GM19023 (cell line): ENCODE measurements around the gene SCRN3.
"Not testable (repeated sequence)": the region's sequence is repeated elsewhere in the genome, so short reads cannot be mapped to it uniquely, and the experiment has no call there.

ENCODE experiments used
- ATAC-seq: cut with Tn5 transposase; IDR thresholded peaks from one replicate; pipeline ENCODE4 v1.9.1; 2021; ENCODE audit warnings: mild to moderate bottlenecking, moderate library complexity; ENCODE audit not compliant: unreplicated experiment

SCRN3 gene

DNA sequence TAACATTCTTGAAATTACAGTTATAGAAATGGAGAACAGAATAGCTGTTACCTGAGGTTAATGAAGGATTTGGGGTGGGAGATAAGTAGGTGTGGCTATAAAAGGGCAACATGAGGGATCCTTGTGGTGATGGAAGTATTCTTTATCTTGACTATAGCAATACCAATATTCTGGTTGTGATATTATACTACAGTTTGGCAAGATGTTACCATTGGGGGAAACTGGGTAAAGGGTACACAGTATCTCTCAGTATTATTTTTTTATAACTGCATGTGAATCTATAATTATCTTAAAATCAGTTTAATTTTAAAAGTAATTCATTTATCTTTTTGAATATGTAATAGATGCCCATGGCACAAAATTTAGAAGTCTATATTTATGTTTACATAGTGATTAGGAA, 8.1 kb downstream of the SCRN3 start:
- ATAC-seq, result no peak

DNA sequence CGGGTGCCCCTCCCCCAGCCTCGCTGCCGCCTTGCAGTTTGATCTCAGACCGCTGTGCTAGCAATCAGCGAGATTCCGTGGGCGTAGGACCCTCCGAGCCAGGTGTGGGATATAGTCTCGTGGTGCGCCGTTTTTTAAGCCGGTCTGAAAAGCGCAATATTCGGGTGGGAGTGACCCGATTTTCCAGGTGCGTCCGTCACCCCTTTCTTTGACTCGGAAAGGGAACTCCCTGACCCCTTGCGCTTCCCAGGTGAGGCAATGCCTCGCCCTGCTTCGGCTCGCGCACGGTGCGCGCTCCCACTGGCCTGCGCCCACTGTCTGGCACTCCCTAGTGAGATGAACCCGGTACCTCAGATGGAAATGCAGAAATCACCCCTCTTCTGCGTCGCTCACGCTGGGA, 14.5 kb downstream of the SCRN3 start:
- ATAC-seq, result not testable (repeated sequence)

DNA sequence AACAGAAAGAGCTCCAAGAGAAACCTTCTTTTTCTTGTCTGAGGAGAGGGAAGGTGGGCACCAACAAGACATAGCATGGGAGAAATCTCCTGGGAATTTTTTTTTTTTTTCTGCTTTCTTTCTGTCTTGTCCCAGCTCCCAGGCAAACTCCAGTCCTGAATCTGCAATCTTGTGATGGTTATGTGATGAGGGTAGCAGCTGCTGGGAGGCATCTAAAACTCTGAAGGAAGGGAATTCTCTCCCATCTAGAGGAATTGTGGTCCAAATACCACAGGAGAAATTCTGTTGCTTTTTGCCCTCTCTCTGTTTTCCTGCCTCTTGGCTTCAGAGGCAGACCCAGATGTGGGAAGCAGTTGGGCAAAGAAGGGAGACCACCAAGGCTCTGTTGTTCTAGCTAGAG, 16.7 kb downstream of the SCRN3 start:
- no peak for ATAC-seq

DNA sequence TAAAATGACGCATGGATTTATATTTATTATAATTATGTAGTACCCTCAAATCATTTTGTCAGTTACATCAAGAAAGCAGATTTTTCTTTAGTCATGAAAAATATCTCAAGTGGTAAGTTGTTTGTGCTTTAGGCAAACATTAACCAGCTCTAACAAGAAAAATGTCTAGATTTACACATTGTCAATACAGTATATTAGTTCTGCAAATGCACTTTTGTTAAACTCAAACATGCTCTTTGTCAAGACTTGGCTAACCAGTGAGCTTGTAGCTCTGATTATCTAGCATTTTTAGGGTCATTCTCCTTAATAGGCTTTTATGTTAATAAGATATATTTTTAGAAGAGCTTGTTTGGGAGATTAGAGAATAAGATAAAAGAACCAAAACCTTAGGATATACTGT, 32.7 kb downstream of the SCRN3 start:
- ATAC-seq, result no peak

DNA sequence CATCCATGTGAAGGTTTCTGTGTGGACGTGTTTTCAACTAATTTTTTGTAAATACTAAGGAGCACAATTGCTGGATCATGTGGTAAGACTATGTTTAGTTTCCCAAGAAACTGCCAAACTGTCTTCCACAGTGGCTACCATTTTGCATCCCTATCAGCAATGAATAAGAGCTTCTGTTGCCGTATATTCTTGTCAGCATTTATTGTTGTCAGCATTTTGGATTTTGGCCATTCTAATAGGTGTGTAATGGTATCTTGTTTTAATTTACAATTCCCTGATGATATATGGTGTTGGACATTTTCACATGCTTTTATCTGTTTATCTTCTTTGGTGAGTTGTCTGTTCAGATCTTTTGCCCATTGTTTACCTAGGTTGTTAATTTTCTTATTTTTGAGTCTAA, 34.5 kb downstream of the SCRN3 start:
- no peak for ATAC-seq

DNA sequence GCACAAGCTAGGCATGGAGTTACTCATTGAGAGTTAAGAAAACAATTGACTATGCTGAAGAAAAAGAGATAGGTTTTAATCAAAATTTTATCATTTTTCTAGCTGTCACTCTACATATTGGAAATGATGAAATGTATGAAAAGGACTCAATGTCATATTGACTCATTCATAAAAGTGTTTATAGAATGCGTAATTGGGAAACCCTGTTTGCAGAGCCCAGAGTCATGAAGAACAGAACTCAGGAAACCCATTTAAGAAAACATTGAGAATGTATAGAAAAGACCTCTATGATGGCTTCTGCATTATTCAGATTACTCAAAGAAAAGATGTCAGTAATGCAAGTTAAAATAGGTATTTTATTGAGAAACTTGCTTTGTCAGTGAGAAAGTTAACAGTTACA, 36.4 kb downstream of the SCRN3 start:
- ATAC-seq, result no peak

DNA sequence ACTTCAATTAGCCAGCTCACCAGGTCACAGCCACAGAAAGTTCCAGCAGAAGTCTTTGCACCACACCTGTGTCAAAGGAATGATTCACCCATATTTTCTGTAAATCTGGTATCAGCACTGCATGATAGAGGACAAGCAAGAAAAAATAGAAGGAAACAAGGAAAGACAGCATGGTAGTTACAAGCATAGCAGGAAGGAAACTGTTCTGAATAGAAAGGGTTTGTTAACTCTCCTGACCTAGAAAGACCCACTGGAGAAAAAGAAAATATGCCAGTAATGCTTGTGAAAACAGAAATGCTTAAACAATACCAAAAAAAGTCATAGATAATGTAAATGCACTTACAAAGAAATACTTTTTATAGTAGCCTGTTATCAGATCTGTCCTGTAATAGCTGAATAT, 40.8 kb downstream of the SCRN3 start:
- ATAC-seq, result no peak

DNA sequence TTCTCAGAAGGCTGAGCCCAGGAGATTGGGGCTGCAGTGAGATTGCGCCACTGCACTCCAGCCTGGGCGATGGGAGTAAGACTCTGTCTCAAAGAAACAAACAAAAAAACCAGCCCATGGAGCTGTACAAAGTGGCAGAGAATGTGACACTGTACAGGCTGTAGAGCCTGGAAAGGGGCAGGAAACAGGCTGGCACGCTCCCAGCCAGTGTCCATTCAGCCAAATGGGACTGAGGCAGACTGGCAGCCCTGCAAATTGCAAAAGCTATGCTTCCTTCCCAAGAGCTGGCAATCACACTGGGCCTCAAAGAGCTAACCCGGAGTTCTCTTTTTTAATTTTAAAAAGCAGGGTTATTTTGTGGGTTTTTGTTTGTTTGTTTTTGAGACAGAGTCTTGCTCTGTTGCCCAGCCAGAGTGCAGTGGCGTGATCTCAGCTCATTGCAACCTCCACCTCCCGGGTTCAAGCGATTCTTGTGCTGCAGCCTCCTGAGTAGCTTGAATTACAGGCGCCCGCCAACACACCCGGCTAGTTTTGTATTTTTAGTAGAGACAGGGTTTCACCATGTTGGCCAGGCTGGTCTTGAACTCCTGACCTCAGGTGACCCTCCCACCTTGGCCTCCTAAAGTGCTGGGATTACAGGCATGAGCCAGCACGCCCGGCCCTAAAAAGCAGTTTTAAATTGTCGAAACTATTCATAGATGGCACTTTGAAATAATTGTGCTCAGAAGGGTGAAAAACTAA, 42.8 kb downstream of the SCRN3 start:
- ATAC-seq, result no peak

DNA sequence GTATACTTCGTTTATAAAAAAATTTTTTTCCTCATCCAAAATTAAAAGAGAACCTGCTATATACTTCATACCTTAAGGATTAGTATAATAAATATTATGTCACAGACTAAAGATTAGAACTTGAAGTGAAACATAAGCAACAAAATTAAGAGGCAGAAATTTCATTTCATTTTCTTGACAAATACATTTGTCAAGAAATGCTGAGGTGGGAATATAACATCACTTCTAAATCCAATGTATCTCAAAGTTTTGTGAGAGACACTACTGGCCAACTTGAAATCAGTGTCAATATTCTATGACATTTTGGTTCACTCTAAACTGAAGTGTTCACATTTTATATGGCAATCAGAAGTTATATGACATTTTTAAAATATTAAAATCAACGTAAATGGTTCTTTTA, 43.8 kb downstream of the SCRN3 start:
- no peak for ATAC-seq

DNA sequence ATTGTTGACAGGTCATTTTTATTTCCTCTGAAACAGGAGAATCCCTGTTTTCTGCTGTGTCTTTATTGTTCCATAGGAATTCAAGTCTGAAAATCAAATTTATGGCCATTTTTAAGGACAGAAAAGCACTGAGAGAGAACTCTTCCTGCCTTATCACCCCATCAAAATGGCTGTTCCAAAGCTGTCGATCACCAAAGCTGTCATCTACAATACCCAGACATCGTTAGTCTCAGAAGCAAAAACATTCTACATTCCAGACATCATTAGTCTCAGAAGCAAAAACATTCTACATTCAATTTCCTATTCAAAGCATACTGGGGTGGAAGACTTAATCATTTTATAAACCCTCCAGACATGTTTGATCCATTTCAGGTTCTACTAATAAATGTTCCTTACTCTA, 44.4 kb downstream of the SCRN3 start:
- no peak for ATAC-seq

DNA sequence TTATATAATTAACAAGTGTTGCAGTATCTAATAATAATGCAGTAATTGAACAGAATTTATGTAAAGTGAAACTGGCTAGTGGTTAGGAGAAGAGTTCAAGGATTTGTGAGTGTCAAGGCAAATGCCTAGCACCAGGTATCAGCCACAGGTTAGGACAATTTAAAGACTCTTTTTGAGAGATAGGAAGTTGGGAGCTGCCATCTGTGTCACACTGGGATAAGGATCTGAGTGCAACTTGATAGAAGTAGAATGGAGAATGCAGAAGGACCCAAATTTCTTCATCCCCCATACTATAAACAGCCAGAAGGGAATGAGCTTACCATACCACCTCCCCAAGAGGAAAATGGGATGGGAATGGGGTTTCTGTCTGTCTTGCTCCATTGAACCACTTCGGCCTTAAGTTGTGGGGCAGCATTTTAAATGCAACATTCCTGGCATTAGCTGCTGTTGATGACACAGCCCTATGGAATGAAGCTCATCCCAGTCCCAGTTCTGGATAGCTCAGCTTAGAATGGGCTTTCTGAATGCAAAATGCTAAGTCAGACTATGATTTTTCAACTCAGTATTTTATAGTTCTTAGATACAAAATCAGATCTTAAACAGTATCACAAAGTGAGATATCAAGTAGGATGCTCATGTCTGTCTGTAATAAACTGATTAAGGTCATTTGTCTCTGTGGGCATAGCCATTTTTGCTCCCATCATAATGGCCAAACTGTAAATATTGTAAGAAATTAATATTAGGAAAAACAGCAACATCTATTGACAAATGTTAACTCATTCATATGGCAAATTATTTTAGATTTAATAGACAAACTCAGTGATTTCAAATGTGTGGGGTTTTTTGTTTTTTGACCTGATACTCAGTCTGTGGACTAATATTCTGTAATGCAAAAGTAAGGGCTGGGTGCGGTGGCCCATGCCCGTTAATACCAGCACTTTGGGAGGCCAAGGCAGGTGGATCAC, 47.3 kb downstream of the SCRN3 start:
- ATAC-seq, result no peak

DNA sequence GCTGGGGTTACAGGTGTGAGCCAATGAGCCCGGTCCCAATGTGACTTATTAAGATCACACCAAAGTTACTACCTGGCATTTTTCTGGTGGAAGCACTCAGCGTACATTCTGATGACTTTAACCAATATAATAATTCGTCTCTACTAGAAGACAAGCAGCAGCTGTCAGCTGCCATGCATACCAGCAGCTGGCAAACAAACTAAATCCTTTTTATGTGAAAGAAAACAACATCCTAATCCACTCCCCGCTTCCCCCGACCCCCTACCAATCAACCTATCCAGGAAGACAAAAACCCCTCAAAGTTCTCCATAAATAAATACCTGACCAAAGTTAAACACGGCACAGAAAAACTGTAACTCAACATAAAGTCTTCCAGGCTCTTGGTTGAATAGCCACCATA, 49.2 kb downstream of the SCRN3 start:
- ATAC-seq, result no peak

DNA sequence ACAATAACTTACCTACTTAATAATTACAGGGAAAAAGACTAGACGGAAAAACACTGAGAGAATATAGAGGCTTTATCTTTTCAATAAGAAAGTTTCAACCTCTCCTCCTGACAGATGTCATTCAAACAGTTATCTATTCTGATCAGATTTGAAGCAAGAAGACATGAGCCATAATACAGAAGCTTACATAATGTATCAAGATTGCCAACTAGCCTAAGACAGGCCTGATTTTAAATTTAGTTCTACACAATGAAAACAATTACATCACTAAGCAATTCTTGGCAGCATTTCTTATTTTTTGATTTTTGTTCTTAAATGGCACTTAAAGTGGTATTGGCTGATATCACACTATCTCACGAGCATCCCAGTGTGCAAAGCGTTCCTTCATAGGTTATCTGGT, 49.7 kb downstream of the SCRN3 start:
- no peak for ATAC-seq

DNA sequence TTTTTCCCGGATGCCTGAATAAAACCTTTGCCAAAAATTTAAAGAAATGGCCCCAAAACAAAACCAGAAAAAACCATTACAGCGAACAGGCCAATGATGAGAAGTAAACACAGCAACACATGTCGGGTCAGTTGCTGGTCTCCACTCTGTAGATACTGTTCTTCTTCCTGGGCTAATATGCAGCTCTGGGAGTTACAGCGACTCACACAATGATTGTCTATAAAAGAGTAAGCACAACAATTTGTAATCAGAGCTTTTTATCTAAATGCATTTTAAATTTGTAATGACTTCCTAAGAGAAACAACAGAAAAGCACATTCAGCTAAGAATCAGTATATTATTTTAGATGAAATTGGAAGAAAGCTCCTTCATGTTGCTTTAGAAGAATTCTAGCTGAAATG, 51.0 kb downstream of the SCRN3 start:
- ATAC-seq, result no peak

DNA sequence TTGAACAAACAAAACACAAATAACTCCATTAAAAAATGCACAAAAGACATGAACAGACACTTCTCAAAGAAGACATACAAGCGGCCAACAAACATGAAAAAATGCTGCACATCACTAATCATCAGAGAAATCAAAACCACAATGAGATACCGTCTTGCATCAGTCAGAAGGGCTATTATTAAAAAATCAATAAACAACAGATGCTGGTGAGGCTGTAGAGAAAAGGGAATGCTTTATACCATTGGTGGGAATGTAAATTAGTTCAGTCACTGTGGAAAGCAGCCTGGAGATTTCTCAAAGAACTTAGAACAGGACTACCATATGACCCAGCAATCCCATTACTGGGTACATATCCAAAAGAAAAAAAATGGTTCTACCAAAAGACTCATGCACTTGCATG, 53.5 kb downstream of the SCRN3 start:
- no peak for ATAC-seq

DNA sequence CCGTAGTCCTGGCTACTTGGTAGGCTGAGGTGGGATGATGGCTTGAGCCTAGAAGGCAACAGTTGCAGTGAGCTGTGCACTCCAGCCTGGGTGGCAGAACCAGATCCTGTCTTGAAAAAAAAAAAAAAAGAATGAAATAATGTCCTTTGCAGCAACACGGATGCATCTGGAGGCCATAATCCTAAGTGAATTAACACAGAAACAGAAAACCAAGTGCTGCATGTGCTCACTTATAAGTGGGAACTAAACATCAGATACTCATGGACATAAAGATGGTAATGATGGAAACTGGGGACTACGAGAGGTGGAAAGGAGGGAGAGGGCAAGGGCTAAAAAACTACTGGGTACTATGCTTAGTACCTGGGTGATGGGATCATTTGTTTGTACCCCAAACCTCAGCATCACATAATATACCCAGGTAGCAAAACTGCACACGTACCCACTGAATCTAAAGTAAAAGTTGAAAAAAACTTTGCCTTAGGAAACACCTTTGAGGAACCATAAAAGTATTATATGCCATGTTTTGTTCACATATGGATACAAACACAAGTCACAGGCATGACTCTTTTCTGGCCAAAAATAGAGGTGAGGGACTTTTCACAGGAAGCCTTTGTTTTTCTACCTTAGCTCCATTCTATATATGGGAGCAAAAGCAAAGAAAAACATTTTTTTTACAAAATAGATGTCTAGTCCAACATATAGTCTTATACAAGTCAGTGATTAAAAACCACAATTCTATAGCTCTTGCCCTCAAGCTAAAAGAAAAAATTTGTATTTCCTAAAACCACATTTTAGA, 54.7 kb downstream of the SCRN3 start:
- no peak for ATAC-seq

DNA sequence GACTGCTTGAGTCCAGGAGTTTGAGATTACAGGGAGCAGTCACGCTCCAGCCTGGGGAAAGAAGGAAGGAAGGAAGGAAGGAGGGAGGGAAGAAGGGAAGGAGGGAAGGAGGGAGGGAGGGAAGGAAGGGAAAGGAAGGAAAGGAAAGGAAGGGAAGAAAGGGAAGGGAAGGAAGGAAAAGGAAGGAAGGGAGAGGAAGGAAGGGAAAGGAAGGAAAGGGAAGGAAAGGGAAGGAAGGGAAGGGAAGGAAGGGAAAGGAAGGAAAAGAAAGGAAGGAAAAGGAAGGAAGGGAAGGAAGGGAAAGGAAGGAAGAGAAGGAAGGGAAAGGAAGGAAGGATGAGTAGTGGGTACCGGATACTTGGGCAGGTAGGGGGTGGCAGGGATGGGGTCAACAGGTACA, 59.0 kb downstream of the SCRN3 start:
- no peak for ATAC-seq

DNA sequence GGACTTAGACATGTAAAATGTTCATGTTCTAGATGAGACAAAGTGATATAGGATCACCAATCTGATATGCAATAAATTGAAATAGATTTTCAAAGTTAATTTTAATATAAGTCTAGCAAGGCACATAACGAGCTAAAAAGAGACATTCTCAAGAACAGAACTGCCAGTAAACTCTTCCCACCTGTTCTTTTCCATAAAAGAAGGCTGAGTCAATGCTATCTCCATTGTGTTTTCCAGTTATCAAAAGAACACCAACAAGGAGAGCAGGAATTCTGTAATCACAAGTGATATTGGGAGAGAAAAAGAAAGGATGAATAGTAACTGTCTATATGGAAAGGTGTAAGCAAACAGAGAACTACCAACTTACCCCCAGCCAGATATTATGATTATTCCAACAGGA, 65.7 kb downstream of the SCRN3 start:
- no peak for ATAC-seq

DNA sequence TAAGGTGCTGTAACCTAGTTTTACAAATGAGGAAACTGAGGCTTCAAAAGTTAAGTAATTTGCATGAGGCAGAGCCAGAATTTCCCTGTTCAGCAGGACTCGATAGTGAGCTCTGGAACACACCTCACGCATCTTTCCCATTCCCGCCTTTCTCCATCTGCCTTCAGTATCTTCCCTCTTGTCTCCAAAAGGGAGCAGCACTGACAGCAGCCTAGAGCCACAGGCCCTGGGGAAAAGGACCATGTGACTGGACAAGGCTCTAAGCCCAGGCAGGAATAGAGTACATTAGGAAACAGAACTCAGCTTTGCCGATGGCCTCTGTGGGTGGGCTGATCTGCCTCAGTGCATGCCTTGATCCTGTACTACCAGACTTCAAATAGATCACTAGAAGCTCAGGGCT, 69.8 kb downstream of the SCRN3 start:
- no peak for ATAC-seq

DNA sequence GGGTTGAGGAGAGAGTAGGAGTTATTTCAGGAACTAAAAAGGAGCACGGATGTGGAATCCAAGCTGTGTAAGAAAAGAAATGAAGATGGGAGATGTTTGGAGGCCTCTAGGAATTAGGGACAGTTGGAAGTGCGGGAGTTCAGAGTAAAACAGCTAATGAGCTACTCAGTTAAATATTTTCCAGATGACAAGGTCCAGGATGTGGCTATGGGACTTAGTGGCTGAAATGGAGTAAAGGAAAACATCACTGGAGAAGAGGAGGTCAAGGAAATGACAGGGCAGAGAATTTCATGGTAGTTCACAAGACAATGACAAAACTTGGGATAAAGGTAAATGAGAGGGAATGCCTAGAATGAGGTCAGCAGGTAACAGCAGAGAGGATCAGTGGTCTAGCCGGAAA, 78.3 kb downstream of the SCRN3 start:
- ATAC-seq, result no peak

DNA sequence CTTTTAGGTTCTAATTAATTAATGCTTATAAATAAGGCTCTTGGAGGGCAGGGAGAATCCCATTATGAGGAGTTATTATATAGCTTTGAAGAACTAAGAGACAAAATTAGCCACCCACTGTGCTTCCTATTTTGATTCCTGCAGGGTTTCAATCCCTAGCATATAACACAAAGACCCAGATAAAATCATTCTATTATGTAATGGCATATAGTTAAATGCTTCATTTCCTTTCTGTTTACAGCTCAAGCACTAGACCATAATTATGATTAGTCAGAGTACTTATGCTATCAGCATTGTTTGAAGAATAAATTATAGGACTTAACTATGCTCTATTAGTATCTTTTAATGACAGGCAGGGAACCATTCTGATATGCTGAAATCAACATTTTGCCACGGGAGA, 82.2 kb downstream of the SCRN3 start:
- no peak for ATAC-seq
